A549 (cell line): ENCODE data around the gene RNU1-3.
"Not testable (repeated sequence)": the region's sequence is repeated elsewhere in the genome, so short reads cannot be mapped to it uniquely, and the experiment has no call there.

ENCODE experiments used
- FOSB ChIP-seq: fragments of 250-450 bp; sonication (Bioruptor Pico); IDR thresholded peaks from 2 replicates; pipeline ENCODE4 v1.5.0; 2020; ENCODE audit warnings: mild to moderate bottlenecking, moderate library complexity
- MAFK ChIP-seq: fragments of 450-650 bp; IDR thresholded peaks from 2 replicates; pipeline ENCODE4 v1.6.1; 2014; ENCODE audit not compliant: partially characterized antibody
- MYC ChIP-seq: IDR thresholded peaks from 2 replicates; pipeline ENCODE4 v1.6.1; 2012; ENCODE audit warnings: mild to moderate bottlenecking, inconsistent platforms, low read length, improper control_type of control experiment, borderline replicate concordance
- PHF8 ChIP-seq: fragments of 200-600 bp; sonication (generic); IDR thresholded peaks from 2 replicates; pipeline ENCODE4 v1.6.1; 2016; ENCODE audit warnings: low read depth, mild to moderate bottlenecking, antibody characterized with exemption, moderate library complexity, borderline replicate concordance
- POLR2A ChIP-seq: IDR thresholded peaks from 2 replicates; pipeline ENCODE4 v1.6.1; 2012; ENCODE audit warnings: mild to moderate bottlenecking, low read length
- REST ChIP-seq: fragments of 200-600 bp; sonication (generic); IDR thresholded peaks from 2 replicates; pipeline ENCODE4 v1.6.1; 2016; ENCODE audit warnings: antibody characterized with exemption, mild to moderate bottlenecking, moderate library complexity
- RFX5 ChIP-seq: fragments of 450-650 bp; IDR thresholded peaks from 2 replicates; pipeline ENCODE4 v1.7.1; 2014; ENCODE audit warnings: antibody characterized with exemption, mild to moderate bottlenecking, moderate library complexity
- TF ChIP-seq, protein P1 (sequence below): fragments of >200 bp; sonication (Bioruptor Twin); formaldehyde crosslinking; IDR thresholded peaks from 3 replicates; pipeline ENCODE4 v1.5.1; 2016

DNA sequence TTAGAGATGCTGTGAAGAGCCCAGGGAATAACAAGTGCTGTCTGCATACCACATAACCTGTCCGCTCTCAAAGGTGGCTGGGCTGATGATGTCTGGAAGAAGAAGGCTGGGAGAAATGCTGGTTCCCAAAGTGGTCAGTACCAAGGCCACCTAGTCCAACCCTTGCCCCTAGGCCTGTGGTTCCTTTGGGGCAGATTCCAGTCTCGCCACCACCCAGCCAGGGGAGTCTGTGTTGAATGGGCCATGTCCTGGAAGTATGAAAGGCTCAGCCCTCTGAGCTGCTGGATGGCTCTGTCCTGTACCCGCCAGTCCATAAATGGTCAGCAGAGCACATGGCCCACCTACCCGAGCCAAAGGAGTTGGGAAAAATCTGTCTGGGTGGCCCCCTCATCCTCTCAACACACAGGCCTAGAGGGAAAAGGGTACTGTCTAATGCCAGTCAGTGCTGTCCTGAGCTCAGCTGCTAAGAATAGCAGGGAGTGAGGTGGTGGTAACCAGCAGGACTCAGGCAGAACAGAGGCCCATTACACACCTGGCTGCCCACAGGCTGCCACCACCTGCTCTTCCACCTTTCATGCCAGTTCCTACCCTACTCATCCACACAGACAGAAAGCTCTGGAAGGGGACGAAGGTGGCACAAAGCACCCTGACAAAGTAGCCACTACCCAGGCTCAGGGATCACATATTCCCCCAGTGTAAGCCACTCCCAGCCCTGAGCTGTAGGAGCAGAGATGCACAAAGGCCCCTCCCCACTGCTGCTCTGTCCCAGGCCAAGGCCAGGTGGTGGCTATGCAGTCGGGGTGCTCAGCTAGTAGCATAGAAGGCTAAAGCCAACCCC is 28.6 kb downstream of the RNU1-3 start:
- TF ChIP-seq RFX5, FOSB, MAFK, MYC, REST, POLR2A, PHF8: not testable (repeated sequence)
- TF ChIP-seq, protein P1, sequence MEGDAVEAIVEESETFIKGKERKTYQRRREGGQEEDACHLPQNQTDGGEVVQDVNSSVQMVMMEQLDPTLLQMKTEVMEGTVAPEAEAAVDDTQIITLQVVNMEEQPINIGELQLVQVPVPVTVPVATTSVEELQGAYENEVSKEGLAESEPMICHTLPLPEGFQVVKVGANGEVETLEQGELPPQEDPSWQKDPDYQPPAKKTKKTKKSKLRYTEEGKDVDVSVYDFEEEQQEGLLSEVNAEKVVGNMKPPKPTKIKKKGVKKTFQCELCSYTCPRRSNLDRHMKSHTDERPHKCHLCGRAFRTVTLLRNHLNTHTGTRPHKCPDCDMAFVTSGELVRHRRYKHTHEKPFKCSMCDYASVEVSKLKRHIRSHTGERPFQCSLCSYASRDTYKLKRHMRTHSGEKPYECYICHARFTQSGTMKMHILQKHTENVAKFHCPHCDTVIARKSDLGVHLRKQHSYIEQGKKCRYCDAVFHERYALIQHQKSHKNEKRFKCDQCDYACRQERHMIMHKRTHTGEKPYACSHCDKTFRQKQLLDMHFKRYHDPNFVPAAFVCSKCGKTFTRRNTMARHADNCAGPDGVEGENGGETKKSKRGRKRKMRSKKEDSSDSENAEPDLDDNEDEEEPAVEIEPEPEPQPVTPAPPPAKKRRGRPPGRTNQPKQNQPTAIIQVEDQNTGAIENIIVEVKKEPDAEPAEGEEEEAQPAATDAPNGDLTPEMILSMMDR = not testable (repeated sequence)
